ENCODE results near the gene SHANK1.

Gene SHANK1

GRCh38 chr19:50666346-50667176 is 53.0 kb downstream of the SHANK1 start:
- Histone ChIP-seq H3K27ac (ENCODE audit: low read depth, low read length) (no peak overlapping the region), H3K27me3 (ENCODE audit: control insufficient read depth, insufficient read depth, low read length) (peaks cover 46% of the 10 kb centered on the region), H3K4me1 (ENCODE audit: control insufficient read depth, insufficient read depth, low read length) (no peaks in the 10 kb centered on the region)

GRCh38 chr19:50664204-50664603 is 55.4 kb downstream of the SHANK1 start:
- Histone ChIP-seq H3K9ac (ENCODE audit: low read depth, low read length) (no peak overlapping the region), H3K9me3 (ENCODE audit: control insufficient read depth, insufficient read depth, low read length) (no peaks in the 10 kb centered on the region), H3K27ac (ENCODE audit: low read depth, low read length) (no peak overlapping the region), H3K4me1 (ENCODE audit: control insufficient read depth, insufficient read depth, low read length) (no peaks in the 10 kb centered on the region), H3K36me3 (ENCODE audit: control insufficient read depth, insufficient read depth, low read length) (no peaks in the 10 kb centered on the region), H3K27me3 (ENCODE audit: control insufficient read depth, insufficient read depth, low read length) (peaks cover 32% of the 10 kb centered on the region), H3K4me3 (ENCODE audit: low read depth, low read length) (no peak overlapping the region)

More at GRCh38 chr19:50666346-50667176, 53.0 kb downstream of the SHANK1 start:
- H3K36me3 ChIP-seq (ENCODE audit: control insufficient read depth, insufficient read depth, low read length), result no peaks in the 10 kb centered on the region
- no peak overlapping the region for H3K4me3 ChIP-seq (ENCODE audit: low read depth, low read length)
- no peak overlapping the region for H3K9ac ChIP-seq (ENCODE audit: low read depth, low read length)
- H3K9me3 ChIP-seq (ENCODE audit: control insufficient read depth, insufficient read depth, low read length), result no peaks in the 10 kb centered on the region

GRCh38 chr19:50663482-50663790 is 56.2 kb downstream of the SHANK1 start:
- no peak overlapping the region for H3K4me3 ChIP-seq (ENCODE audit: low read depth, low read length)
- no peak overlapping the region for H3K9ac ChIP-seq (ENCODE audit: low read depth, low read length)
- no peaks in the 10 kb centered on the region for H3K36me3 ChIP-seq (ENCODE audit: control insufficient read depth, insufficient read depth, low read length)
- no peaks in the 10 kb centered on the region for H3K4me1 ChIP-seq (ENCODE audit: control insufficient read depth, insufficient read depth, low read length)
- no peaks in the 10 kb centered on the region for H3K9me3 ChIP-seq (ENCODE audit: control insufficient read depth, insufficient read depth, low read length)
- H3K27ac ChIP-seq (ENCODE audit: low read depth, low read length), result no peak overlapping the region
- peaks cover 26% of the 10 kb centered on the region for H3K27me3 ChIP-seq (ENCODE audit: control insufficient read depth, insufficient read depth, low read length)

- Histone ChIP-seq H3K4me3 (ENCODE audit: low read depth, low read length) (no peak overlapping the region), H3K9me3 (ENCODE audit: control insufficient read depth, insufficient read depth, low read length) (no peaks in the 10 kb centered on the region), H3K27me3 (ENCODE audit: control insufficient read depth, insufficient read depth, low read length) (peaks cover 20% of the 10 kb centered on the region), H3K36me3 (ENCODE audit: control insufficient read depth, insufficient read depth, low read length) (no peaks in the 10 kb centered on the region), H3K4me1 (ENCODE audit: control insufficient read depth, insufficient read depth, low read length) (no peaks in the 10 kb centered on the region), H3K27ac (ENCODE audit: low read depth, low read length) (no peak overlapping the region), H3K9ac (ENCODE audit: low read depth, low read length) (no peak overlapping the region)
Observed at GRCh38 chr19:50662651-50663481, 56.7 kb downstream of the SHANK1 start.

- Histone ChIP-seq H3K27ac (ENCODE audit: low read depth, low read length) (no peak overlapping the region), H3K36me3 (ENCODE audit: control insufficient read depth, insufficient read depth, low read length) (no peaks in the 10 kb centered on the region), H3K4me1 (ENCODE audit: control insufficient read depth, insufficient read depth, low read length) (peaks cover 5% of the 10 kb centered on the region; the same call in 1 of the 2 replicates), H3K27me3 (ENCODE audit: control insufficient read depth, insufficient read depth, low read length) (peaks cover 11% of the 10 kb centered on the region), H3K4me3 (ENCODE audit: low read depth, low read length) (no peak overlapping the region), H3K9ac (ENCODE audit: low read depth, low read length) (no peak overlapping the region), H3K9me3 (ENCODE audit: control insufficient read depth, insufficient read depth, low read length) (no peaks in the 10 kb centered on the region)
Observed at GRCh38 chr19:50661766-50662650, 57.6 kb downstream of the SHANK1 start.

GRCh38 chr19:50661023-50661422 is 58.6 kb downstream of the SHANK1 start:
- Histone ChIP-seq H3K27ac (ENCODE audit: low read depth, low read length) (no peak overlapping the region), H3K27me3 (ENCODE audit: control insufficient read depth, insufficient read depth, low read length) (peaks cover 2% of the 10 kb centered on the region; the same call in 1 of the 2 replicates), H3K9me3 (ENCODE audit: control insufficient read depth, insufficient read depth, low read length) (no peaks in the 10 kb centered on the region), H3K4me1 (ENCODE audit: control insufficient read depth, insufficient read depth, low read length) (peaks cover 5% of the 10 kb centered on the region; the same call in 1 of the 2 replicates), H3K9ac (ENCODE audit: low read depth, low read length) (no peak overlapping the region), H3K4me3 (ENCODE audit: low read depth, low read length) (no peak overlapping the region), H3K36me3 (ENCODE audit: control insufficient read depth, insufficient read depth, low read length) (no peaks in the 10 kb centered on the region)

- Histone ChIP-seq H3K27ac (ENCODE audit: low read depth, low read length) (peak overlapping the region; percentile 42), H3K4me3 (ENCODE audit: low read depth, low read length) (peak overlapping the region; percentile 55; the same call in 1 of the 2 replicates), H3K9ac (ENCODE audit: low read depth, low read length) (no peak overlapping the region), H3K4me1 (ENCODE audit: control insufficient read depth, insufficient read depth, low read length) (peaks cover 5% of the 10 kb centered on the region; the same call in 1 of the 2 replicates), H3K27me3 (ENCODE audit: control insufficient read depth, insufficient read depth, low read length) (no peaks in the 10 kb centered on the region), H3K36me3 (ENCODE audit: control insufficient read depth, insufficient read depth, low read length) (no peaks in the 10 kb centered on the region), H3K9me3 (ENCODE audit: control insufficient read depth, insufficient read depth, low read length) (no peaks in the 10 kb centered on the region)
Observed at GRCh38 chr19:50660088-50660366, 59.6 kb downstream of the SHANK1 start.

GRCh38 chr19:50659318-50660087 is 60.1 kb downstream of the SHANK1 start:
- H3K9ac ChIP-seq (ENCODE audit: low read depth, low read length), result no peak overlapping the region
- H3K27ac ChIP-seq (ENCODE audit: low read depth, low read length), result peak overlapping the region; percentile 89
- no peaks in the 10 kb centered on the region for H3K9me3 ChIP-seq (ENCODE audit: control insufficient read depth, insufficient read depth, low read length)
- peak overlapping the region; percentile 81 for H3K4me3 ChIP-seq (ENCODE audit: low read depth, low read length)
- H3K4me1 ChIP-seq (ENCODE audit: control insufficient read depth, insufficient read depth, low read length), result peaks cover 5% of the 10 kb centered on the region; the same call in 1 of the 2 replicates
- no peaks in the 10 kb centered on the region for H3K36me3 ChIP-seq (ENCODE audit: control insufficient read depth, insufficient read depth, low read length)
- no peaks in the 10 kb centered on the region for H3K27me3 ChIP-seq (ENCODE audit: control insufficient read depth, insufficient read depth, low read length)

GRCh38 chr19:50658441-50659317 is 60.9 kb downstream of the SHANK1 start:
- peak overlapping the region; percentile 50 for H3K9ac ChIP-seq (ENCODE audit: low read depth, low read length)
- no peaks in the 10 kb centered on the region for H3K36me3 ChIP-seq (ENCODE audit: control insufficient read depth, insufficient read depth, low read length)
- peak overlapping the region; percentile 81 for H3K4me3 ChIP-seq (ENCODE audit: low read depth, low read length)
- H3K4me1 ChIP-seq (ENCODE audit: control insufficient read depth, insufficient read depth, low read length), result peaks cover 7% of the 10 kb centered on the region; the same call in 1 of the 2 replicates
- H3K27me3 ChIP-seq (ENCODE audit: control insufficient read depth, insufficient read depth, low read length), result no peaks in the 10 kb centered on the region
- peak overlapping the region; percentile 89 for H3K27ac ChIP-seq (ENCODE audit: low read depth, low read length)
- H3K9me3 ChIP-seq (ENCODE audit: control insufficient read depth, insufficient read depth, low read length), result no peaks in the 10 kb centered on the region

Measured in HUES48 (cell line).